K562 (cell line): ENCODE measurements around the gene FASTK. TPM values are rescaled to one million over a fixed set of nuclear protein-coding genes. Genes with fewer than 3 reads are reported as not detected.

ENCODE experiments used
- BHLHE40 ChIP-seq: IDR thresholded peaks from 2 replicates; pipeline ENCODE4 v1.6.1; 2011; ENCODE audit warnings: low read length, improper control_type of control experiment
- DDX20 ChIP-seq: fragments of 450-650 bp; IDR thresholded peaks from 2 replicates; pipeline ENCODE4 v1.6.1; 2016; ENCODE audit warnings: missing genetic modification characterization, low read depth, mild to moderate bottlenecking, missing compliant biosample characterization, moderate library complexity
- E2F1 ChIP-seq: sonication (generic); formaldehyde crosslinking; IDR thresholded peaks from 2 replicates; pipeline ENCODE4 v1.8.1; 2023; ENCODE audit warnings: mild to moderate bottlenecking, missing genetic modification reagents, moderate library complexity
- GATAD2A ChIP-seq: fragments of 450-650 bp; IDR thresholded peaks from 2 replicates; pipeline ENCODE4 v1.6.1; 2017
- LARP7 ChIP-seq: fragments of 450-650 bp; IDR thresholded peaks from 2 replicates; pipeline ENCODE4 v1.6.1; 2016
- NR0B1 ChIP-seq: fragments of 450-650 bp; IDR thresholded peaks from one replicate; pipeline ENCODE4 v1.6.1; 2018; ENCODE audit warnings: mild to moderate bottlenecking, moderate library complexity; ENCODE audit not compliant: partially characterized antibody
- SETDB1 ChIP-seq: IDR thresholded peaks from one replicate; pipeline ENCODE4 v1.6.1; 2012; ENCODE audit warnings: low read length, control low read depth, inconsistent platforms
- STAT5A ChIP-seq: IDR thresholded peaks from 2 replicates; pipeline ENCODE4 v1.6.1; 2012; ENCODE audit warnings: low read length, inconsistent platforms, borderline replicate concordance
- THRA ChIP-seq: fragments of 450-650 bp; IDR thresholded peaks from 2 replicates; pipeline ENCODE4 v1.6.1; 2017; ENCODE audit warnings: mild to moderate bottlenecking, moderate library complexity
- ZBTB1 ChIP-seq: sonication (generic); formaldehyde crosslinking; IDR thresholded peaks from 2 replicates; pipeline ENCODE4 v1.8.1; 2023; ENCODE audit warnings: missing genetic modification reagents, low read depth, mild to moderate bottlenecking, borderline replicate concordance
- ZBTB8A ChIP-seq: fragments of 450-650 bp; IDR thresholded peaks from 2 replicates; pipeline ENCODE4 v1.6.1; 2018; ENCODE audit warnings: mild to moderate bottlenecking, moderate library complexity; ENCODE audit not compliant: partially characterized antibody
- ZBTB9 ChIP-seq: fragments of 450-650 bp; formaldehyde crosslinking; IDR thresholded peaks from 2 replicates; pipeline ENCODE4 v1.4.0; 2020; ENCODE audit warnings: mild to moderate bottlenecking, moderate library complexity
- ZFX ChIP-seq: sonication (generic); formaldehyde crosslinking; IDR thresholded peaks from 2 replicates; pipeline ENCODE4 v1.8.0; 2022; ENCODE audit warnings: mild to moderate bottlenecking, missing genetic modification reagents, moderate library complexity
- ZNF224 ChIP-seq: sonication (generic); formaldehyde crosslinking; IDR thresholded peaks from 2 replicates; pipeline ENCODE4 v1.8.0; 2022; ENCODE audit warnings: mild to moderate bottlenecking, missing genetic modification reagents
- ZNF395 ChIP-seq: fragments of 200-800 bp; sonication (Bioruptor generic); IDR thresholded peaks from 2 replicates; pipeline ENCODE4 v1.6.1; 2017; ENCODE audit warnings: missing genetic modification characterization, missing compliant biosample characterization
- ZNF512 ChIP-seq: IDR thresholded peaks from 2 replicates; pipeline ENCODE4 v1.6.1; 2016; ENCODE audit warnings: missing genetic modification characterization, missing compliant biosample characterization
- ZNF583 ChIP-seq: fragments of 250-450 bp; sonication (Bioruptor Pico); IDR thresholded peaks from 2 replicates; pipeline ENCODE4 v1.4.0; 2020
- polyA plus RNA-seq, 8 experiments: library from polyadenylated mRNA; depleted of rRNA in 4 of 8; stranded (reverse) in 5 of 8; unstranded in 3 of 8; fragments of >200 nt; fragmentation: Nextera tagmentation in 2 of 8; fragmentation: Illumina TruSeq in 1 of 8; extraction: Ambion mirVana in 2 of 8; extraction: Trizol in 1 of 8; gene quantifications; 2 replicates each; pipeline versions ENCODE4 v1.2.1 to v1.2.3, GENCODE V29; 2011 to 2014; ENCODE audit warnings: inconsistent platforms in 1 of 8, missing spikeins in 1 of 8
- total RNA-seq, 7 experiments: library from RNA; depleted of rRNA in 6 of 7; stranded (reverse); fragments of >200 nt in 6 of 7; fragmentation: Illumina TruSeq in 2 of 7; extraction: Trizol in 2 of 7; gene quantifications; 2 replicates each; pipeline versions ENCODE4 v1.2.1 to v1.2.3, GENCODE V29; 2011 to 2021; ENCODE audit warnings: low replicate concordance in 1 of 7

Gene FASTK
- total and polyA plus RNA-seq, 9 of the 15 experiments (the other 6 are each of a cell fraction or from before 2014, with no cell fraction given): 0.51 to 150 (median 48.2) TPM

GRCh38 chr7:151038951-151039849 lies 41.4 kb downstream of the FASTK start (continued):
- TF ChIP-seq STAT5A (peak; percentile 86; the same call in 1 of the 2 replicates), BHLHE40 (peak; percentile 46; the same call in 1 of the 2 replicates), GATAD2A (no peak; the same call in 1 of the 2 replicates), NR0B1 (no peak), ZNF395 (CRISPR knock-in tag) (peak; percentile 92), LARP7 (no peak), DDX20 (tag) (no peak), ZBTB9 (CRISPR knock-in tag) (no peak), ZFX (CRISPR knock-in tag) (peak; percentile 76), ZBTB1 (no peak), ZNF224 (CRISPR knock-in tag) (no peak), E2F1 (CRISPR knock-in tag) (peak; percentile 56), ZNF512 (no peak), ZBTB8A (no peak), ZNF583 (CRISPR knock-in tag) (no peak), THRA (no peak), SETDB1 (peak; percentile 89)
